Activated naive CD4-positive, alpha-beta T cell treated with anti-CD3 and anti-CD28 coated beads, Interleukin-2, amount 50 U/mL, for 72 hours (primary cell): ENCODE data around the gene SEMA3F. TPM values are rescaled to one million over a fixed set of nuclear protein-coding genes. Genes with fewer than 3 reads are reported as not detected.

ENCODE experiments used
- ATAC-seq, 2 donors: fragments of 150-1000 bp; cut with Tn5 transposase; 2 replicates each; pipeline ENCODE4 v1.10.0; 2021; ENCODE audit warnings: mild to moderate bottlenecking in 2 of 2, moderate library complexity in 2 of 2
- DNase-seq, 2 donors: peaks; one replicate each; pipeline ENCODE4 v3.0.0; 2021 to 2022; ENCODE audit warnings: low spot score in 2 of 2
- H3K27ac Mint-ChIP-seq, 2 donors: one replicate each; pipeline ENCODE4 v1.8.0; 2022; ENCODE audit warnings: mild to moderate bottlenecking in 2 of 2, mixed read lengths in 2 of 2
- H3K36me3 Mint-ChIP-seq, 2 donors: one replicate each; pipeline ENCODE4 v1.8.0; 2022; ENCODE audit warnings: mixed read lengths in 2 of 2
- H3K9me3 Mint-ChIP-seq, 2 donors: one replicate each; pipeline ENCODE4 v1.8.0; 2022; ENCODE audit warnings: mixed read lengths in 2 of 2
- total RNA-seq, 2 donors: library from RNA; stranded (reverse); gene quantifications; one replicate each; pipeline ENCODE4 v1.2.3, GENCODE V29; 2022

Gene SEMA3F
- total RNA-seq, 2 donors from 2014 or later, result 0.32 to 0.54 TPM

GRCh38 chr3:50163572-50164455 is 8.7 kb downstream of the SEMA3F start:
- no peak for ATAC-seq
- no peak for DNase-seq
- Mint-ChIP-seq H3K36me3 (no peaks in the 10 kb centered on the region), H3K9me3 (no peaks in the 10 kb centered on the region), H3K27ac (no peak overlapping the region)

- ATAC-seq (no peak), DNase-seq (no peak)
- Mint-ChIP-seq H3K36me3 (no peaks in the 10 kb centered on the region), H3K27ac (peak overlapping the region in 1 of 2 donors; percentile 51), H3K9me3 (no peaks in the 10 kb centered on the region)
Observed at GRCh38 chr3:50164481-50164880, 9.4 kb downstream of the SEMA3F start.

DNA sequence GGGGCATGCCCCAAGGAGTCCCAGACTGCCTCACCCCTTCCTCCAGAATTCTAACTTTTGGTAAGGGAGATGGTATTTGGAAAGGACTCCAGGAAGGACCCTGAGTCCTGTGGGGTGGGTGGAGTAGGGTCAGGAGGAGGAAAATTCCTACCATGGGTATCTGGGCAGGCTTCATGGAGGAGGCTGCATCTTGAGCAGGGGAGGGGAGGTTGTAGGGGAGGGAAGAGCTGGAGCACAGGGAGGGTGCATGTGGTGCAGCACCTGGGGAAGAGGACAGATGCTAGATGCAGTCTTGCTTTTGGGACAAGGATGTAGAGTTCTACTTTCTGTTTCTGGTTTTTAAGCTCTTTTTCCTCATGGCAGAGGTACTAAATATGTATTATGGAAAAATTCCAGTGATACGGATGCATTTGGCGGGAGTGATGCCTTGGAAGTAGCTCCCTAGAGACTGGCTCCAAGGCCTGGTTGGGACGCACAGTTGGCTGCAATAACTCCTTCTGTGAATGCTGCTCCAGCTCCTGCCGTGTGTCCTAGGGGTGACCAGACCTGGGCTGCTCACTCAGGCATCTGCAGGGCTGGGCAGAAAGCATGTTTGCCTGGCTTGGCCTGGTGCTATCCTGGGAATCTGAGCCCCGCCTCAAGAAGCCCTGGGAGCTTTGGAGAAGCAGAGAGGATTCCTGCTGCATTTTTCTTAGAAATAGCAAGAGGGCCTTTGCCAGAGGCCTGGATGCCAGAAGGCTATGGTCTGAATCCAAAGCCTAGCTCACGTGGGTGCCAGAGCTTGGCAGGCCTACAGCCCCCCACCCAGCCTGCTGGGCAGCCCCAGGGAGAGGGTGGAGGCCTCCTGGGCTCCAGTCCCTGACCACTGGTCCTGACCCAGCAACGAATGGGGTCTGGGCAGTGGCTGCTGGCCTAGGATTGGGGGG is 10.1 kb downstream of the SEMA3F start:
- Mint-ChIP-seq H3K27ac (peak overlapping the region in 1 of 2 donors; percentile 51), H3K36me3 (no peaks in the 10 kb centered on the region), H3K9me3 (no peaks in the 10 kb centered on the region)
- no peak for ATAC-seq
- DNase-seq, result no peak

- Mint-ChIP-seq H3K36me3 (no peaks in the 10 kb centered on the region), H3K9me3 (no peaks in the 10 kb centered on the region), H3K27ac (no peak overlapping the region)
- ATAC-seq (no peak), DNase-seq (no peak)
Observed at GRCh38 chr3:50165910-50166538, 10.9 kb downstream of the SEMA3F start.

- DNase-seq (no peak), ATAC-seq (no peak)
- H3K36me3 Mint-ChIP-seq, result no peaks in the 10 kb centered on the region
Observed at GRCh38 chr3:50166620-50167019, 11.5 kb downstream of the SEMA3F start.

DNA sequence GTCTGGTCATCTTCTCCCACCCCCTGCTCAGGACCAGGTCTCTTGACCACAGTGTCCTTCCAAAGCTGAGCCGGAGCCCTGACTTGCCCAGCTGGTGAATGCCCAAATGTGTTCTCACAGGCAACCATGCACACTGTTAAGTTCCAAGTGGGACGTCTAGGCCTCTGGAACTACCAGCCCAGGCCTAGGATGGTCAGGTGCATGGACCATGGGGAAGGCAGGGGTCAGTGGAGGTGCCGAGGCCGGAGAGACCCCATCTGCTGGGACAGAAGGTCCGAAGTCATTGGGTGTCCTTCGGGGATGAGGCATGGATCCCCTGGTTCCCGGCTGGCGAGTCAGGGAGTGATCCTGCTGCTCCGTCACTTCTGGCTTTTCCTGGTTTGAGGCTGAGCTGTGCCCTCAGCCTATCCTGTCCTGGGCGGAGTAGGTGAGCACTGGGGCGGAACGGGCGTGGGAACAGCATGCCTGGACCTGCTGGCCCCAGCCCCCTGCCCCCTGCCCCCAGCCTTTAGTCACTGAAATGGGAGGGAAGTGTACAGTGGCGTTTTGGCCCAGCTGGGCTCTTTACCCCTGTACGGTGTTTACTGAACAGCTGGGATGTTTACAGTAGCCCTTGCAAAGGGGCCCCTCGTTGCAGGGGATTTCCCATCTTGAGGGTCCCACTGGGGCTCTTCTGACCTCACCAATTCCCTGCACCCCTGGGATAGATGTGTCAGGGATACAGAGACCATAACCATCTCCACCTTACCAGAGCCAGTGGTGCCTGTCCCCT is 12.1 kb downstream of the SEMA3F start:
- H3K36me3 Mint-ChIP-seq, result no peaks in the 10 kb centered on the region
- H3K27ac Mint-ChIP-seq, result peak overlapping the region in 1 of 2 donors; percentile 15
- no peaks in the 10 kb centered on the region for H3K9me3 Mint-ChIP-seq
- ATAC-seq, result no peak
- no peak for DNase-seq

More at GRCh38 chr3:50166620-50167019, 11.5 kb downstream of the SEMA3F start:
- no peak overlapping the region for H3K27ac Mint-ChIP-seq
- no peaks in the 10 kb centered on the region for H3K9me3 Mint-ChIP-seq

DNA sequence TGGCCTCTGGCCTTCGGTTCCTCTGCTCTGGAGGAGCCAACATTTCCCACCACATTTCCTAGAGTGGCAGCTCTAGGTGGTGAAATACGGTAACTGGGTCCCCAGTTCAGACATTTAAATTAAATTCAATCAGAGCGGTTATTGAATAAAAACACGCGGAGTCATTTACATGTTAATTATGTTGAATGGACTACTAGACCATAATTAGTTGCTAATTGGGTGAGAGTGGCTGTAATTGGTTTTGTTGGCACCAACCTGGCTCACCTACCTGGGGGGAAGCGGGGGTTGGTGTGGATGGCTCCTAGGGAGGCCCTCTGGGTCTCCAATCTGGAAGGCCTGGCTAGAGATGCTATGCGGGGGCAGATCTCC is 12.7 kb downstream of the SEMA3F start:
- no peaks in the 10 kb centered on the region for H3K36me3 Mint-ChIP-seq
- DNase-seq (no peak), ATAC-seq (no peak)
- peak overlapping the region in 1 of 2 donors; percentile 15 for H3K27ac Mint-ChIP-seq
- H3K9me3 Mint-ChIP-seq, result no peaks in the 10 kb centered on the region

DNA sequence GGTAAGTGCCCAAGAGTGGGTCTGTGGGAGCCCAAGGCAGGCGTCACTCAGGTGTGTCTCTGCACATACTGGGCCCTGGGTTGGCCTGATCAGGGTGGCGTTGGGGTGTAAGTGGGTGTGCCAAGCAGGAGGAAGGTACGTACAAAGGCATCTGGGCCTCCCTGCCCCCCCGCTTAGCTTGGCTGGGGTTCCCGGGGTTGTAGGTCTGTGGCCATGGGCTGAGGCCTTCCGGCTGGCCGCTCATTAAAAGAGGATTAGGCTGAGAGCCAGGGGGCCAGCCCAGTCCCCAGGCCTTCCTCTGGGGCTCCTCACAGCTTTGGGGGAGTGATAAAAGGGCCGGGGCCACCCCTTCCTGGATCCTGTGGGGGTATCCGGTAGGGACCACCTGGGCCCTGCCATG is 13.3 kb downstream of the SEMA3F start:
- DNase-seq (no peak), ATAC-seq (no peak)
- H3K36me3 Mint-ChIP-seq, result no peaks in the 10 kb centered on the region
- H3K9me3 Mint-ChIP-seq, result no peaks in the 10 kb centered on the region
- no peak overlapping the region for H3K27ac Mint-ChIP-seq

- H3K36me3 Mint-ChIP-seq, result no peaks in the 10 kb centered on the region
- no peaks in the 10 kb centered on the region for H3K9me3 Mint-ChIP-seq
- ATAC-seq (no peak), DNase-seq (no peak)
- H3K27ac Mint-ChIP-seq, result no peak overlapping the region
Observed at GRCh38 chr3:50168791-50169190, 13.7 kb downstream of the SEMA3F start.

- H3K36me3 Mint-ChIP-seq, result no peaks in the 10 kb centered on the region
- no peaks in the 10 kb centered on the region for H3K9me3 Mint-ChIP-seq
- DNase-seq (no peak), ATAC-seq (no peak)
- H3K27ac Mint-ChIP-seq, result no peak overlapping the region
Observed at GRCh38 chr3:50169232-50169832, 14.2 kb downstream of the SEMA3F start.

DNA sequence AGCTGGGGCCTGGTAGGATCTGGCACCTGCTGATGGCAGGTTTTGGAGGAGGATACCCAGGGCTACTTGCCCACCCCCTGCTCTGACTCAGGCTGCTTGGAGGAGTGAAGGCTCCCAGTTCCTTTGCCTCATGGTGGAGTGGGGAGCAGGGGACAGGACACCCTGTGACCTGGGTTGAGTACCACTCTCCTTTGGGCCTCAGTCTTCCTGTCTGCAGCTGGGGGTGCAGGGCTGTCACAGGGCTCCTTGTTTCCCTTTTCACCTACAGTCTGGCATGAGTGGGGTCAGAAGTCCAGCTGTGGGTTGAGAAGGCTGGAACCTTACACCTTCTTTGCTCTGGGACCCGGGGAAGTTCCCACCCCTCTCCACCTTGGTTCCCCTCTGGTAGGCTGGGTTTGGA is 14.7 kb downstream of the SEMA3F start:
- Mint-ChIP-seq H3K9me3 (no peaks in the 10 kb centered on the region), H3K36me3 (no peaks in the 10 kb centered on the region), H3K27ac (no peak overlapping the region)
- DNase-seq (no peak), ATAC-seq (no peak)

DNA sequence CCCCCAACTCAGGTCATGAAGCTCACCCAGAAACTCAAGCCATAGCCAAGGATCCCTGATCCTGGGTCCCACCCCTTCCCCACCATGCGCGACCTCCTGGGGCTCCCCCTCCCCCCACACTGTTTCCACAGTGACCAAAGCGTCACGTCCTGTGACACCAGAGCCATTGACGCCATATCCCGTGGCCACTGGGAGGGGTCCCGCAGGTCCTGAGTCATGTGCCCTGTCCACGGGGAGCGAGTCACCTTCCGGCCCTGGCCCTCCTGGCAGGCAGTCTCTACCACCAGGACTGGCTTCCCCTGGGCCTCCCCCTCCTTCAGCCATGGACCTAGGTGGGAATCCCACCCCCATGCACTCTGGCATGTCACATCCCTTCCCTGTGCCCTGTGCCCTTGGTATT is 15.6 kb downstream of the SEMA3F start:
- H3K9me3 Mint-ChIP-seq, result no peaks in the 10 kb centered on the region
- H3K36me3 Mint-ChIP-seq, result no peaks in the 10 kb centered on the region
- DNase-seq (no peak), ATAC-seq (peak in 1 of 2 donors; percentile 36)
- H3K27ac Mint-ChIP-seq, result no peak overlapping the region

- ATAC-seq, result no peak
- Mint-ChIP-seq H3K27ac (no peak overlapping the region), H3K36me3 (no peaks in the 10 kb centered on the region), H3K9me3 (no peaks in the 10 kb centered on the region)
- DNase-seq, result no peak
Observed at GRCh38 chr3:50171540-50172301, 16.6 kb downstream of the SEMA3F start.

GRCh38 chr3:50172626-50173220 is 17.6 kb downstream of the SEMA3F start:
- Mint-ChIP-seq H3K27ac (no peak overlapping the region), H3K36me3 (no peaks in the 10 kb centered on the region), H3K9me3 (no peaks in the 10 kb centered on the region)
- DNase-seq (no peak), ATAC-seq (no peak)
